HUES6 (cell line): ENCODE data around the gene ESYT2.

Experiments
- H3K27ac ChIP-seq: 2 replicates; pipeline ENCODE4 v1.7.0; 2013; ENCODE audit warnings: low read depth, mild to moderate bottlenecking, low read length, inconsistent platforms
- H3K27me3 ChIP-seq: 2 replicates; pipeline ENCODE4 v1.6.1; 2013; ENCODE audit warnings: low read length; ENCODE audit not compliant: control insufficient read depth, insufficient read depth
- H3K36me3 ChIP-seq: 2 replicates; pipeline ENCODE4 v1.6.1; 2013; ENCODE audit warnings: low read length; ENCODE audit not compliant: control insufficient read depth, insufficient read depth
- H3K4me1 ChIP-seq: 2 replicates; pipeline ENCODE4 v1.6.1; 2013; ENCODE audit warnings: low read length; ENCODE audit not compliant: control insufficient read depth, insufficient read depth
- H3K4me3 ChIP-seq: 2 replicates; pipeline ENCODE4 v1.5.1; 2013; ENCODE audit warnings: low read depth, low read length
- H3K9ac ChIP-seq: one replicate; pipeline ENCODE4 v1.6.1; 2013; ENCODE audit warnings: mild to moderate bottlenecking, low read length
- H3K9me3 ChIP-seq: 2 replicates; pipeline ENCODE4 v1.6.1; 2013; ENCODE audit warnings: low read depth, low read length; ENCODE audit not compliant: control insufficient read depth, insufficient read depth

Gene ESYT2

GRCh38 chr7:158741294-158741666 is 88.0 kb downstream of the ESYT2 start:
- no peaks in the 10 kb centered on the region for H3K27me3 ChIP-seq
- no peaks in the 10 kb centered on the region for H3K4me1 ChIP-seq
- H3K27ac ChIP-seq = no peak overlapping the region
- no peak overlapping the region for H3K4me3 ChIP-seq
- H3K36me3 ChIP-seq = peaks cover 76% of the 10 kb centered on the region
- H3K9ac ChIP-seq = no peak overlapping the region
- H3K9me3 ChIP-seq = no peaks in the 10 kb centered on the region

GRCh38 chr7:158740657-158741293 is 88.5 kb downstream of the ESYT2 start:
- H3K4me1 ChIP-seq = no peaks in the 10 kb centered on the region
- peaks cover 76% of the 10 kb centered on the region for H3K36me3 ChIP-seq
- no peaks in the 10 kb centered on the region for H3K9me3 ChIP-seq
- H3K9ac ChIP-seq = no peak overlapping the region
- no peak overlapping the region for H3K27ac ChIP-seq
- no peaks in the 10 kb centered on the region for H3K27me3 ChIP-seq
- no peak overlapping the region for H3K4me3 ChIP-seq

GRCh38 chr7:158740013-158740656 is 89.2 kb downstream of the ESYT2 start:
- peaks cover 77% of the 10 kb centered on the region for H3K36me3 ChIP-seq
- H3K27ac ChIP-seq = no peak overlapping the region
- H3K9me3 ChIP-seq = no peaks in the 10 kb centered on the region
- no peak overlapping the region for H3K4me3 ChIP-seq
- H3K4me1 ChIP-seq = no peaks in the 10 kb centered on the region
- H3K27me3 ChIP-seq = no peaks in the 10 kb centered on the region
- H3K9ac ChIP-seq = no peak overlapping the region

GRCh38 chr7:158738841-158739240 is 90.5 kb downstream of the ESYT2 start:
- H3K36me3 ChIP-seq = peaks cover 84% of the 10 kb centered on the region
- no peaks in the 10 kb centered on the region for H3K9me3 ChIP-seq
- no peak overlapping the region for H3K9ac ChIP-seq
- H3K4me3 ChIP-seq = no peak overlapping the region
- no peaks in the 10 kb centered on the region for H3K4me1 ChIP-seq
- H3K27ac ChIP-seq = no peak overlapping the region
- no peaks in the 10 kb centered on the region for H3K27me3 ChIP-seq

DNA sequence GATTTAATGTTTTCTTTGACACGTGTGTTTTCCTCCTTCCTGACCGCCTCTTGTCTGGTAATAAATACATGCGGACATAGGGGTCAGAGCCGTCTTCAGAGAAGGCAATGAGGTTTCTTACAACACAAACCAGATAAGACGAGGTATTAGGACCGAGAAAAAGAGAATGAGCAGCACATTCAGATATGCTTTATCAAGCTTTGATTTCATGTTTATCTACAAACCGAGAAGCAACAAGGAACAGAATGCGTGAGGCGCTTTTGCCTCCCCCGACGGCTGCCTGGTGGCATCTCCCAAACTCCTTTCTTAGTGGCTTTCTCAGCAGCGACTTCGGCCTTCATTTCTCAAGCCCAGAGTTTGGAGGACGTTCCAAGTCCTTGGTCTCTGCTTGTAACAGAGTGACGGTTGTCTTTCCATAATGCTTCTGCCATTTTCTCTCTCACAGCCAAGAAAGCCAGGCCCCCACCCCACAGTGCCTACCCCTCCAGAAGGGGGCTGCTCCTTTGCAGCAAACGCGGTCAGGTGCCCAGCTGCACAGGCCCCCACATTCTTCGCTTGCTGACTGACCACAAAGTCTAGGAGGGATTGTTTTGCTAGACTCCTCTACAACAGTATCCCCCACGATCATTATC is 92.1 kb downstream of the ESYT2 start:
- H3K36me3 ChIP-seq = peaks cover 72% of the 10 kb centered on the region
- H3K27me3 ChIP-seq = no peaks in the 10 kb centered on the region
- H3K9me3 ChIP-seq = no peaks in the 10 kb centered on the region
- H3K9ac ChIP-seq = no peak overlapping the region
- peaks cover 6% of the 10 kb centered on the region; the same call in 1 of the 2 replicates for H3K4me1 ChIP-seq
- H3K27ac ChIP-seq = no peak overlapping the region
- H3K4me3 ChIP-seq = no peak overlapping the region

DNA sequence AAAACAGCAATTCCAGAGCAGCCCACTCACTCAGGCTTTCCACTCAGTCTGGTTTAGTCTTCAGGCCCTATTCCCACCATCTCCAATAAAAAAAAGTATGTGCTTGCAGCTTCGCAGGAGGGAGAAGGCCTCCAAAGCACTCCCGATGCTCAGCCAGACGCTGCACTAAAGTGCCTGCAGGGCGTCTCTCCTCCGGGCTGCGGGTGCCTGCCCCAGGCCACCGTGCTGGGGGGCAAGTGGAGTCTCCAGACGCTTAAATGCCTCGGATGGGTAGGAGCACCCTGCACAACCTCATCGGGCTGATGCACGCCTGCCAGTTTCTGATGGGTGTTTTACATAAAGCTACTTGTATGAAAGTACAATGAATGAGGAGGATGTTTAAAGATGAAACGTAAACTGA is 93.4 kb downstream of the ESYT2 start:
- H3K4me1 ChIP-seq = peaks cover 6% of the 10 kb centered on the region; the same call in 1 of the 2 replicates
- H3K9me3 ChIP-seq = no peaks in the 10 kb centered on the region
- H3K27ac ChIP-seq = no peak overlapping the region
- H3K36me3 ChIP-seq = peaks cover 64% of the 10 kb centered on the region
- no peak overlapping the region for H3K4me3 ChIP-seq
- no peak overlapping the region for H3K9ac ChIP-seq
- no peaks in the 10 kb centered on the region for H3K27me3 ChIP-seq

DNA sequence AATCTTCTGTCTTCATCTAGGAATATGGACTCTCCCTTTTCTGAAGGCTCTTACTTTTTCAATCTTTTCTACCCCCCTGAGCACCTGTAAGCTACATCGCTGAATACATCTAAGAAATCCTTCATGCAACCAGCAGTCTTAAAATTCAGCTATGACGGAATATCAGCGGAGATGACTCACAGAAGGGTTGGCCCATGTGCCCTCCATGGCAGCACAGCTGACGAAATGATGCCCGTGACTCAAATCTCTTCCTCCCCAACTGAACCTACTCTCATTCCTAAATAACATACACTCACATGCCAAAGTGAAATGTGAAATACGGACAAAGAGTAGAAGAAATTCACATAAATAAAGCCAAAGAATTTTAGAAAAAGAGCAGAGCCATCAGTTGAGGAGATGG is 94.4 kb downstream of the ESYT2 start:
- Histone ChIP-seq H3K4me3 (no peak overlapping the region), H3K4me1 (peaks cover 6% of the 10 kb centered on the region; the same call in 1 of the 2 replicates), H3K9ac (no peak overlapping the region), H3K36me3 (peaks cover 53% of the 10 kb centered on the region), H3K9me3 (no peaks in the 10 kb centered on the region), H3K27me3 (no peaks in the 10 kb centered on the region), H3K27ac (no peak overlapping the region)

DNA sequence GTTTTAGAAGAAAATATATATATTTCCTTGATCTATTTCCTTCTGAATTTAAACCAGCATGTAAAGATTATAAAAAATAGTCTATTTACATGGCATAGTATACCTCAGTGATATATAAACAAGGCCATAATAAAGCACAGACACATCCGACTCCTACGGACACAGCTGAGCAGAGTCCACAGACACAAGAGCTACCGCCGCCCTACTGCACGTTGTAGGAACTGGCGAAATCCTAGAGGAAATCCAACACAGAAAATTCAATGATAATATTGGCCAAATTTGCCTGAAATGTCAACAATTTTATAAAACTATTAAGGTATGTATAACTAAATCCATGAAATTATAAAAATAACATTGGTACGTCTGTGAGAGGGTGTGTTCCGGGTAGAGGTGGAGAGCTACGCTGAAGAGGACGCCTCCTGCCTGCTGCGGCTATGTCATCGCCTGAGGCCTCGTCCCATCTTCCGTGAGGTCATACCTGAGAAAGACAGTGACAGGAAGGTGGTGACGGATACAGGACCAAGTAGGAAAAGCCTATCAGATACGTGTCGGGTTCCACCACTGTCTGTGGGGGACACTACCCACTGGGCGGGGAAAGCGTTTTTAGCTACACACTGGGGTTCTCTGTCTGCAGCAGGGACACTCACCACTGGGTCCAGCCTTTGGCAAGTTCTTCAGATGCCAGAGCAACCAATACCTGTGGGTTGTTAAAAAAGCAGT is 95.4 kb downstream of the ESYT2 start:
- Histone ChIP-seq H3K4me1 (peaks cover 6% of the 10 kb centered on the region; the same call in 1 of the 2 replicates), H3K27me3 (no peaks in the 10 kb centered on the region), H3K9ac (no peak overlapping the region), H3K36me3 (peaks cover 48% of the 10 kb centered on the region), H3K4me3 (no peak overlapping the region), H3K9me3 (no peaks in the 10 kb centered on the region), H3K27ac (no peak overlapping the region)

- no peaks in the 10 kb centered on the region for H3K9me3 ChIP-seq
- H3K4me1 ChIP-seq = peaks cover 6% of the 10 kb centered on the region; the same call in 1 of the 2 replicates
- H3K9ac ChIP-seq = no peak overlapping the region
- H3K36me3 ChIP-seq = peaks cover 42% of the 10 kb centered on the region
- no peaks in the 10 kb centered on the region for H3K27me3 ChIP-seq
- no peak overlapping the region for H3K27ac ChIP-seq
- no peak overlapping the region for H3K4me3 ChIP-seq
These were observed 96.1 kb downstream of the ESYT2 start for GRCh38 chr7:158733220-158733519.

- Histone ChIP-seq H3K27ac (no peak overlapping the region), H3K27me3 (no peaks in the 10 kb centered on the region), H3K9me3 (no peaks in the 10 kb centered on the region), H3K4me3 (no peak overlapping the region), H3K4me1 (peaks cover 6% of the 10 kb centered on the region; the same call in 1 of the 2 replicates), H3K36me3 (peaks cover 39% of the 10 kb centered on the region), H3K9ac (no peak overlapping the region)
These were observed 96.7 kb downstream of the ESYT2 start for GRCh38 chr7:158732494-158733219.
